GM12891 (cell line): Measurements from ENCODE around the gene PTGIS.

Experiments
- PAX5 ChIP-seq: IDR thresholded peaks from 2 replicates; pipeline ENCODE4 v1.6.1; 2011; ENCODE audit warnings: low read length, moderate library complexity, mild to moderate bottlenecking; ENCODE audit not compliant: insufficient read depth, severe bottlenecking
- POLR2A ChIP-seq: IDR thresholded peaks from 2 replicates; pipeline ENCODE4 v1.6.1; 2011; ENCODE audit warnings: low read depth, low read length, control low read depth
- POLR2AphosphoS5 ChIP-seq: IDR thresholded peaks from 2 replicates; pipeline ENCODE4 v1.6.1; 2011; ENCODE audit warnings: low read depth, low read length, control low read depth
- POU2F2 ChIP-seq: IDR thresholded peaks from 2 replicates; pipeline ENCODE4 v1.6.1; 2011; ENCODE audit warnings: low read depth, mild to moderate bottlenecking, control low read depth, low read length, moderate library complexity
- SPI1 ChIP-seq: IDR thresholded peaks from 2 replicates; pipeline ENCODE4 v1.6.1; 2011; ENCODE audit warnings: low read depth, low read length, control low read depth
- TAF1 ChIP-seq: IDR thresholded peaks from 2 replicates; pipeline ENCODE4 v1.6.1; 2011; ENCODE audit warnings: low read depth, low read length, control low read depth

DNA sequence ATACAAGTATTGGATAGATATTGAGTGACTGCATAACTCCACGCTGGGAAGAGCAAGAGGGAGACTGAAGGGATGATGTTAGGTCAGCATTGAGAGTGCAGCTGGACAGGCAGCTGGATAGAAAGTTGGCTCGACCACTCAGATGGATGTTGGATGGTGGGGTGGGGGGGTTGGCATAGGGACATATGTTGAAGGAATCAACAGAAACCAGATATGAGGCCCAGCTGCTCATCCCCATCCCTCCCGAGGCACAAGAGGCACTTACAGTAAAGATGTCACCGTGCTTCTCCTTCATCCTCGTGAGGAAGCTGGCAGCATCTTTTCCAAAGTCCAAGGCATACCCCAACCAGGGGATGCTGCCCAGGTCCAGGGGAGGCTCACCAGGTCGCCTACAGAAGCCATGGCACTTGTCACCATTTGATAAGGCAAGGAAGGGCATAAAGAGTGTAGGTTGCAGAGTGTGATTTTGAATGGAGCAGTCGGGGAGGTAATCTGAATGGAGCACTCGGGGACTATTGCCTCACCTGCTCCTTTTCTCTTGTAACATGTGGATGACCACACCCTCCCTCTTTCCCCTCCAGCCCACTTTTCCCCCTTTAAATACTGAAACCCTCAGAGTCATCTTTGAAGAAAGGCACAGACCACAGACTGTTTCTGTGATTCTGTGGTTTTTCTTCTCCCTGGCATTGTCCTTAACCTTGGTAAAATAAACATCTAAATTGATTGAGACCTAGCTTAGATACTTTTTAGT, 18.0 kb downstream of the PTGIS start:
- TF ChIP-seq POLR2AphosphoS5: no peak
- no peak for TF ChIP-seq POLR2A
- no peak for TF ChIP-seq TAF1
- TF ChIP-seq SPI1: no peak
- TF ChIP-seq PAX5: no peak
- no peak for TF ChIP-seq POU2F2
